Measurements from ENCODE around the gene GRIPAP1.

GRIPAP1 gene

GRCh38 chrX:48923771-48924170, 78.3 kb downstream of the GRIPAP1 start:
- no peak for DNase-seq (ENCODE audit: low read depth in 2 of 2, low spot score in 1 of 2)

All from stimulated activated CD8-positive, alpha-beta memory T cell treated with anti-CD3 and anti-CD28 coated beads, Interleukin-4, amount 100 ng/mL, for 4 hours (primary cell).